ENCODE data around the gene PBX3.

GRCh38 chr9:125805057-125805456 is 57.9 kb downstream of the PBX3 start:
- no peak for TF ChIP-seq POLR2AphosphoS5 (IDR thresholded peaks at IDR 0.05)
- TF ChIP-seq CTCF (IDR thresholded peaks at IDR 0.05 in 8 of 11, conservative IDR thresholded peaks at IDR 0.05 in 3 of 11) = no peak
